GM12878 (cell line): ENCODE data around the gene RECQL5. TPM values are rescaled to one million over a fixed set of nuclear protein-coding genes. Genes with fewer than 3 reads are reported as not detected.

ENCODE experiments used
- BHLHE40 ChIP-seq, 2 experiments: fragments of 450-650 bp in 1 of 2; IDR thresholded peaks; 2 replicates each; pipeline ENCODE4 v1.6.1; 2011 to 2017; ENCODE audit warnings: low read depth in 2 of 2, borderline replicate concordance in 1 of 2, improper control_type of control experiment in 1 of 2, low read length in 1 of 2, mild to moderate bottlenecking in 1 of 2
- CREM ChIP-seq: IDR thresholded peaks from 2 replicates; pipeline ENCODE4 v1.6.1; 2014; ENCODE audit warnings: antibody characterized with exemption, low read depth
- EP300 ChIP-seq, 2 experiments: fragments of 150-350 bp in 1 of 2; IDR thresholded peaks; 2 replicates each; pipeline ENCODE4 v1.6.1; 2011 to 2012; ENCODE audit warnings: low read depth in 2 of 2, low read length in 2 of 2, borderline replicate concordance in 1 of 2, improper control_type of control experiment in 1 of 2, inconsistent platforms in 1 of 2; ENCODE audit not compliant: control insufficient read depth in 1 of 2
- ETV6 ChIP-seq, 2 experiments: fragments of 450-650 bp in 1 of 2; IDR thresholded peaks in 1 of 2; conservative IDR thresholded peaks in 1 of 2; 2 replicates each; pipeline ENCODE4 v1.6.1; 2014; ENCODE audit warnings: antibody characterized with exemption in 1 of 2, borderline replicate concordance in 1 of 2, low read depth in 1 of 2, mild to moderate bottlenecking in 1 of 2, moderate library complexity in 1 of 2
- IKZF1 ChIP-seq: fragments of 450-650 bp; conservative IDR thresholded peaks from 2 replicates; pipeline ENCODE4 v1.6.1; 2017; ENCODE audit warnings: antibody characterized with exemption, mild to moderate bottlenecking
- KAT2A ChIP-seq: conservative IDR thresholded peaks from 2 replicates; pipeline ENCODE4 v1.6.1; 2011; ENCODE audit warnings: low read depth, low read length; ENCODE audit not compliant: control insufficient read depth
- MTA2 ChIP-seq: fragments of 450-650 bp; IDR thresholded peaks from 2 replicates; pipeline ENCODE4 v1.6.1; 2016; ENCODE audit warnings: low read depth, mild to moderate bottlenecking, moderate library complexity
- polyA plus RNA-seq, 11 experiments: library from polyadenylated mRNA; depleted of rRNA in 4 of 11; unstranded in 6 of 11; stranded (reverse) in 5 of 11; fragments of >200 nt; fragmentation: Nextera tagmentation in 4 of 11; fragmentation: Illumina TruSeq in 1 of 11; extraction: Ambion mirVana in 4 of 11; extraction: Trizol in 1 of 11; gene quantifications; 1 replicate in 1 of 11; 2 replicates in 10 of 11; pipeline versions ENCODE4 v1.2.1 to v1.2.3, GENCODE V29; 2011 to 2016; ENCODE audit warnings: inconsistent platforms in 2 of 11, missing spikeins in 2 of 11, low read depth in 1 of 11
- total RNA-seq, 4 experiments: library from RNA; depleted of rRNA in 3 of 4; stranded (reverse); fragments of >200 nt in 3 of 4; fragmentation: Illumina TruSeq in 1 of 4; extraction: Trizol in 1 of 4; gene quantifications; 2 replicates each; pipeline versions ENCODE4 v1.2.1 to v1.2.3, GENCODE V29; 2013 to 2021
- TF ChIP-seq, protein P1 (sequence below): fragments of 450-650 bp; IDR thresholded peaks from 2 replicates; pipeline ENCODE4 v1.6.1; 2017; ENCODE audit warnings: mild to moderate bottlenecking, moderate library complexity
- TF ChIP-seq, protein P2 (sequence below): fragments of 450-650 bp; IDR thresholded peaks from 2 replicates; pipeline ENCODE4 v1.6.1; 2016; ENCODE audit warnings: mild to moderate bottlenecking, moderate library complexity, borderline replicate concordance
- TF ChIP-seq, protein P3 (sequence below): fragments of 450-650 bp; IDR thresholded peaks from 2 replicates; pipeline ENCODE4 v1.6.1; 2016; ENCODE audit warnings: mild to moderate bottlenecking
- TF ChIP-seq, protein P4 (sequence below): fragments of 450-650 bp; IDR thresholded peaks from 2 replicates; pipeline ENCODE4 v1.6.1; 2016; ENCODE audit warnings: mild to moderate bottlenecking

RECQL5 gene
- total and polyA plus RNA-seq, 10 of the 15 experiments (the other 5 are each of a cell fraction or from before 2014, with no cell fraction given): 3.6 to 30.6 (median 20.1) TPM

DNA sequence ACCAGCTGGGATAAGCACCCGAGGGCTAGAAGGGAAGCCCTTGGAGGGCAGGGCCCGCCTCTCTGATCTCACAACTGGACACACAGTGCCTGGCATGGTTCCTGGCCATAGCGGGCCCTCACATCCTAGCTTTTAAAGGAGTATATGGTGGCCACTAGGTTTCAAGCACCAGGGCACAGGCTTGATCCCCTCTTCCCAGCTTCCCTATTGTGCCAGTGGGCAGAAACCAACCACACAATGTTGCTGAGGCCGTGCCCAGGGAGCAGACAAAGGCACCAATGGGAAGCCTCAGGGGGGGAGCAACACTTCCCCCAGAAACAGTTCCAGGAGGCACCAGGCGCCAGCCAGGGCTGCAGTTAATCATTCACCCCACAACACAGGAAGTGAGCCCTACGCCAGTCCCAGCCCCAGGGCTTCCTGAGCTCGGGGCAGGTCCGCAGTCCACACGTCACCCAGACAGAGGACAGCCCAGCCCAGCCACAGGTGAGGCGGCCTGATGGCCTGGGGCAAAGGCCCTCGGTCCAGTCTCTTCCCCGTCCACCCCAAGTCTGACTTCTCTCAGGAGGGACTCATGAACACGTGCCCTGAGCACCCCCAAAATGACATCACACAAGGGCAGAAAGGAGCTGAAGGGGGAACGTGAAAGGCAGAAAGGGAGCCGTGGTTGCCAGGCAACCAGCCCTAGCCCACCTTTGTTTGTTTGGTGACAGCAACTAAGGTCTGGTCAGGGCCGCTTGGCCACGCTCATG, 20.9 kb downstream of the RECQL5 start (continued):
- TF ChIP-seq, protein P1, sequence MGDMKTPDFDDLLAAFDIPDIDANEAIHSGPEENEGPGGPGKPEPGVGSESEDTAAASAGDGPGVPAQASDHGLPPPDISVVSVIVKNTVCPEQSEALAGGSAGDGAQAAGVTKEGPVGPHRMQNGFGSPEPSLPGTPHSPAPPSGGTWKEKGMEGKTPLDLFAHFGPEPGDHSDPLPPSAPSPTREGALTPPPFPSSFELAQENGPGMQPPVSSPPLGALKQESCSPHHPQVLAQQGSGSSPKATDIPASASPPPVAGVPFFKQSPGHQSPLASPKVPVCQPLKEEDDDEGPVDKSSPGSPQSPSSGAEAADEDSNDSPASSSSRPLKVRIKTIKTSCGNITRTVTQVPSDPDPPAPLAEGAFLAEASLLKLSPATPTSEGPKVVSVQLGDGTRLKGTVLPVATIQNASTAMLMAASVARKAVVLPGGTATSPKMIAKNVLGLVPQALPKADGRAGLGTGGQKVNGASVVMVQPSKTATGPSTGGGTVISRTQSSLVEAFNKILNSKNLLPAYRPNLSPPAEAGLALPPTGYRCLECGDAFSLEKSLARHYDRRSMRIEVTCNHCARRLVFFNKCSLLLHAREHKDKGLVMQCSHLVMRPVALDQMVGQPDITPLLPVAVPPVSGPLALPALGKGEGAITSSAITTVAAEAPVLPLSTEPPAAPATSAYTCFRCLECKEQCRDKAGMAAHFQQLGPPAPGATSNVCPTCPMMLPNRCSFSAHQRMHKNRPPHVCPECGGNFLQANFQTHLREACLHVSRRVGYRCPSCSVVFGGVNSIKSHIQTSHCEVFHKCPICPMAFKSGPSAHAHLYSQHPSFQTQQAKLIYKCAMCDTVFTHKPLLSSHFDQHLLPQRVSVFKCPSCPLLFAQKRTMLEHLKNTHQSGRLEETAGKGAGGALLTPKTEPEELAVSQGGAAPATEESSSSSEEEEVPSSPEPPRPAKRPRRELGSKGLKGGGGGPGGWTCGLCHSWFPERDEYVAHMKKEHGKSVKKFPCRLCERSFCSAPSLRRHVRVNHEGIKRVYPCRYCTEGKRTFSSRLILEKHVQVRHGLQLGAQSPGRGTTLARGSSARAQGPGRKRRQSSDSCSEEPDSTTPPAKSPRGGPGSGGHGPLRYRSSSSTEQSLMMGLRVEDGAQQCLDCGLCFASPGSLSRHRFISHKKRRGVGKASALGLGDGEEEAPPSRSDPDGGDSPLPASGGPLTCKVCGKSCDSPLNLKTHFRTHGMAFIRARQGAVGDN: peak; percentile 88
- TF ChIP-seq, protein P2, sequence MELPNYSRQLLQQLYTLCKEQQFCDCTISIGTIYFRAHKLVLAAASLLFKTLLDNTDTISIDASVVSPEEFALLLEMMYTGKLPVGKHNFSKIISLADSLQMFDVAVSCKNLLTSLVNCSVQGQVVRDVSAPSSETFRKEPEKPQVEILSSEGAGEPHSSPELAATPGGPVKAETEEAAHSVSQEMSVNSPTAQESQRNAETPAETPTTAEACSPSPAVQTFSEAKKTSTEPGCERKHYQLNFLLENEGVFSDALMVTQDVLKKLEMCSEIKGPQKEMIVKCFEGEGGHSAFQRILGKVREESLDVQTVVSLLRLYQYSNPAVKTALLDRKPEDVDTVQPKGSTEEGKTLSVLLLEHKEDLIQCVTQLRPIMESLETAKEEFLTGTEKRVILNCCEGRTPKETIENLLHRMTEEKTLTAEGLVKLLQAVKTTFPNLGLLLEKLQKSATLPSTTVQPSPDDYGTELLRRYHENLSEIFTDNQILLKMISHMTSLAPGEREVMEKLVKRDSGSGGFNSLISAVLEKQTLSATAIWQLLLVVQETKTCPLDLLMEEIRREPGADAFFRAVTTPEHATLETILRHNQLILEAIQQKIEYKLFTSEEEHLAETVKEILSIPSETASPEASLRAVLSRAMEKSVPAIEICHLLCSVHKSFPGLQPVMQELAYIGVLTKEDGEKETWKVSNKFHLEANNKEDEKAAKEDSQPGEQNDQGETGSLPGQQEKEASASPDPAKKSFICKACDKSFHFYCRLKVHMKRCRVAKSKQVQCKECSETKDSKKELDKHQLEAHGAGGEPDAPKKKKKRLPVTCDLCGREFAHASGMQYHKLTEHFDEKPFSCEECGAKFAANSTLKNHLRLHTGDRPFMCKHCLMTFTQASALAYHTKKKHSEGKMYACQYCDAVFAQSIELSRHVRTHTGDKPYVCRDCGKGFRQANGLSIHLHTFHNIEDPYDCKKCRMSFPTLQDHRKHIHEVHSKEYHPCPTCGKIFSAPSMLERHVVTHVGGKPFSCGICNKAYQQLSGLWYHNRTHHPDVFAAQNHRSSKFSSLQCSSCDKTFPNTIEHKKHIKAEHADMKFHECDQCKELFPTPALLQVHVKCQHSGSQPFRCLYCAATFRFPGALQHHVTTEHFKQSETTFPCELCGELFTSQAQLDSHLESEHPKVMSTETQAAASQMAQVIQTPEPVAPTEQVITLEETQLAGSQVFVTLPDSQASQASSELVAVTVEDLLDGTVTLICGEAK: no peak; the same call in 1 of the 2 replicates
- TF ChIP-seq EP300 (IDR thresholded peaks at IDR 0.05; ENCODE audit: borderline replicate concordance in 1 of 2, control insufficient read depth in 1 of 2, low read depth in 2 of 2, low read length in 2 of 2) (peak in 1 of 2 experiments; percentile 25; a peak in 1 of 4 replicates), KAT2A (no peak), IKZF1 (peak; percentile 87), ETV6 (conservative IDR thresholded peaks at IDR 0.05 in 1 of 2, IDR thresholded peaks at IDR 0.05 in 1 of 2; ENCODE audit: borderline replicate concordance in 1 of 2, low read depth in 1 of 2) (no peak), CREM (no peak), BHLHE40 (IDR thresholded peaks at IDR 0.05; ENCODE audit: borderline replicate concordance in 1 of 2, low read depth in 2 of 2, low read length in 1 of 2) (peak in 1 of 2 experiments; percentile 79; a peak in 2 of 4 replicates), MTA2 (peak; percentile 50; the same call in 1 of the 2 replicates)
- TF ChIP-seq, protein P3, sequence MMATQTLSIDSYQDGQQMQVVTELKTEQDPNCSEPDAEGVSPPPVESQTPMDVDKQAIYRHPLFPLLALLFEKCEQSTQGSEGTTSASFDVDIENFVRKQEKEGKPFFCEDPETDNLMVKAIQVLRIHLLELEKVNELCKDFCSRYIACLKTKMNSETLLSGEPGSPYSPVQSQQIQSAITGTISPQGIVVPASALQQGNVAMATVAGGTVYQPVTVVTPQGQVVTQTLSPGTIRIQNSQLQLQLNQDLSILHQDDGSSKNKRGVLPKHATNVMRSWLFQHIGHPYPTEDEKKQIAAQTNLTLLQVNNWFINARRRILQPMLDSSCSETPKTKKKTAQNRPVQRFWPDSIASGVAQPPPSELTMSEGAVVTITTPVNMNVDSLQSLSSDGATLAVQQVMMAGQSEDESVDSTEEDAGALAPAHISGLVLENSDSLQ: peak; percentile 35; the same call in 1 of the 2 replicates
- TF ChIP-seq, protein P4, sequence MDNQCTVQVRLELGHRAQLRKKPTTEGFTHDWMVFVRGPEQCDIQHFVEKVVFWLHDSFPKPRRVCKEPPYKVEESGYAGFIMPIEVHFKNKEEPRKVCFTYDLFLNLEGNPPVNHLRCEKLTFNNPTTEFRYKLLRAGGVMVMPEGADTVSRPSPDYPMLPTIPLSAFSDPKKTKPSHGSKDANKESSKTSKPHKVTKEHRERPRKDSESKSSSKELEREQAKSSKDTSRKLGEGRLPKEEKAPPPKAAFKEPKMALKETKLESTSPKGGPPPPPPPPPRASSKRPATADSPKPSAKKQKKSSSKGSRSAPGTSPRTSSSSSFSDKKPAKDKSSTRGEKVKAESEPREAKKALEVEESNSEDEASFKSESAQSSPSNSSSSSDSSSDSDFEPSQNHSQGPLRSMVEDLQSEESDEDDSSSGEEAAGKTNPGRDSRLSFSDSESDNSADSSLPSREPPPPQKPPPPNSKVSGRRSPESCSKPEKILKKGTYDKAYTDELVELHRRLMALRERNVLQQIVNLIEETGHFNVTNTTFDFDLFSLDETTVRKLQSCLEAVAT: peak; percentile 50; the same call in 1 of the 2 replicates
